Measurements from ENCODE around the gene FBXO8. TPM values are rescaled to one million over a fixed set of nuclear protein-coding genes. Genes with fewer than 3 reads are reported as not detected.

The FBXO8 gene
- total RNA-seq, 1 donor from 2014 or later, result 17.7 TPM

DNA sequence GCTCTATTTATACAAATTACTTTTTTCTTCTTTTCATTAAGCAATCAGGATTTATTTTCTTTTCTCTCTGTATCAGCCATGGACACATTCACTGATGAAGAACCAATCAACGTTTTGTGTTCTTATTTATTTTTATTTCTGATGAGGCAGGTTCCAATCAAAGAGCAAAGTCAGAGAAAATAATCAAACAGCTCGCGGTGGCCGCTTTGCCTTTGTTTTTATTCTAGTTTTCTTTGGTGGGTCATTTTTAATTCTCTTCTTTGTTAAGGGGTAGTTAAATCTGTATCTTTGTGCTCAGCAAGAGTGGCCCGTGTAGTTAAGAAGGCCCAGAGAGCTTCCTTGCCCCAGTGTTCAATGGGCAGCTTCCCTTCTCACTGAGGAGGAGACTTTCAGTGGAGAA lies 71.4 kb downstream of the FBXO8 start:
- no peak overlapping the region for H3K27ac Mint-ChIP-seq
- no peak for TF ChIP-seq CTCF (conservative IDR thresholded peaks at IDR 0.05)
- no peak for DNase-seq (ENCODE audit: extremely low spot score, unreplicated experiment)
- no peaks in the 10 kb centered on the region for H3K9me3 Mint-ChIP-seq
- peak overlapping the region; percentile 42 for H3K4me3 Mint-ChIP-seq
- H3K36me3 Mint-ChIP-seq, result peaks cover 5% of the 10 kb centered on the region
- H3K27me3 Mint-ChIP-seq, result peaks cover 98% of the 10 kb centered on the region
- H3K4me1 Mint-ChIP-seq (ENCODE audit: unreplicated experiment), result peaks cover 31% of the 10 kb centered on the region

DNA sequence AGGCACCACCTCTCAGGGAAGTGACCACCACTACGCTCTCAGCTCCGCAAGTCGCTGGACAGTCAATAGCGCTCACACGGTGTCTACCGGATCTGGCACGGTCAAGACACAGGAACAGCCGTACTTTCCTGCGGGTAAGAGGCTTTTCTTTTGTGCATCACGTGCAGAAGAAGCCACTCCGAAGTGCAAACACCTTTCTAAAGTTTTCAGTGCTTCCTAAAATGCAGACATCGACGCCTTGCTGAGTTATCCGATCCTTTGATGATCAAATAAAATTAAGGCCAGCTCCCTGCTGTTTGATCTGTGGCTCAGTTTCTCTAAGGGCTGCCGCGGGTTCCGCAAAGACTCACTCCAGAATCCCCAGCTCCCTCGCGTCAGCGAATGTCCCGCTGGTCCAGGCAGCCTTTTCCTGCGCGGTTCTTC lies 71.8 kb downstream of the FBXO8 start:
- Mint-ChIP-seq H3K36me3 (peaks cover 5% of the 10 kb centered on the region), H3K27me3 (peaks cover 94% of the 10 kb centered on the region), H3K4me1 (ENCODE audit: unreplicated experiment) (peaks cover 28% of the 10 kb centered on the region), H3K27ac (no peak overlapping the region), H3K9me3 (no peaks in the 10 kb centered on the region), H3K4me3 (peak overlapping the region; percentile 50)
- no peak for DNase-seq (ENCODE audit: extremely low spot score, unreplicated experiment)
- TF ChIP-seq CTCF (conservative IDR thresholded peaks at IDR 0.05), result no peak

GRCh38 chr4:174210952-174211490 lies 72.4 kb downstream of the FBXO8 start:
- Mint-ChIP-seq H3K27ac (no peak overlapping the region), H3K4me3 (peak overlapping the region; percentile 50), H3K36me3 (peaks cover 5% of the 10 kb centered on the region), H3K9me3 (no peaks in the 10 kb centered on the region), H3K4me1 (ENCODE audit: unreplicated experiment) (peaks cover 24% of the 10 kb centered on the region), H3K27me3 (peaks cover 94% of the 10 kb centered on the region)
- DNase-seq (ENCODE audit: extremely low spot score, unreplicated experiment), result no peak
- TF ChIP-seq CTCF (conservative IDR thresholded peaks at IDR 0.05), result no peak

DNA sequence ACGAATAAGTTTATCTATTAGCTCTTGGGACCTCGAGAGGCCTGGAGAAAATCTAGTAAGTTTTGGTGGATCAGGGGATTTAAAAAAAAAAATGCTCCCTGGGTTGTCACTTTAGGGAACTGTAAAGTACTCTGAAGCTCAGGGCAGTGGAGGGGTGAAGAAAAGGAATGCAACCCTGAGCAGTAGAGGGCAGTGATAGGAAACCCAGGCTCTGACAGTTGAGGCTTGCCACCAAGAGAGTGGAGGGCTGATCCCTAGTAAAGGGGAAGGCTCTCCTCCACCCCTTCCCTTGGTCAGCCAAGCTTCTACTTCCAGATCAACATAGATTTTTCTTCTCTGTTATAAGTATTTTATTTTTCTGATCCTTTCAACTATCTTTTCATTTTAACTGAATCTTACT lies 73.1 kb downstream of the FBXO8 start:
- DNase-seq (ENCODE audit: extremely low spot score, unreplicated experiment), result no peak
- TF ChIP-seq CTCF (conservative IDR thresholded peaks at IDR 0.05), result no peak
- Mint-ChIP-seq H3K4me3 (no peak overlapping the region), H3K9me3 (no peaks in the 10 kb centered on the region), H3K36me3 (peaks cover 5% of the 10 kb centered on the region), H3K27ac (no peak overlapping the region), H3K27me3 (peaks cover 90% of the 10 kb centered on the region), H3K4me1 (ENCODE audit: unreplicated experiment) (peaks cover 20% of the 10 kb centered on the region)

DNA sequence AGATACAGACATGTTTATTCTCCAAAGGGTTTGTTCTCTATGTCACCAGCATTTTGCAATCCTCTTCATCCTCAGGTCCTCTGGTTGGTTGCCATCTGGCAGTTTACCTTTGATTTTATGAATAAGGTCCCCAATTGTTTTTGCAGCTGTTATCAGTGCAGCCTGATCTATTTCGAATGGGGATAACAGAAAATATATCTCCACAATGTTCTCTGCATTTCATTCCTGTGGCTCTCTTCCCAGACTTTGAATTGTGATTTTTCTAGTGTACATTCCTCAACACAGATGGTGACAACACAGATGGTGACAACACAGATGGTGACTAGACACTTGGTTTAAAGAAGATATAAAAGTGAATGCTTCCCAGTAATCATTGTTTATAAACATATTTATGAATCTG lies 74.1 kb downstream of the FBXO8 start:
- DNase-seq (ENCODE audit: extremely low spot score, unreplicated experiment), result no peak
- H3K27ac Mint-ChIP-seq, result no peak overlapping the region
- no peaks in the 10 kb centered on the region for H3K9me3 Mint-ChIP-seq
- no peak for TF ChIP-seq CTCF (conservative IDR thresholded peaks at IDR 0.05)
- peaks cover under 1% of the 10 kb centered on the region for H3K36me3 Mint-ChIP-seq
- peaks cover 89% of the 10 kb centered on the region for H3K27me3 Mint-ChIP-seq
- H3K4me3 Mint-ChIP-seq, result no peak overlapping the region
- H3K4me1 Mint-ChIP-seq (ENCODE audit: unreplicated experiment), result peaks cover 17% of the 10 kb centered on the region

DNA sequence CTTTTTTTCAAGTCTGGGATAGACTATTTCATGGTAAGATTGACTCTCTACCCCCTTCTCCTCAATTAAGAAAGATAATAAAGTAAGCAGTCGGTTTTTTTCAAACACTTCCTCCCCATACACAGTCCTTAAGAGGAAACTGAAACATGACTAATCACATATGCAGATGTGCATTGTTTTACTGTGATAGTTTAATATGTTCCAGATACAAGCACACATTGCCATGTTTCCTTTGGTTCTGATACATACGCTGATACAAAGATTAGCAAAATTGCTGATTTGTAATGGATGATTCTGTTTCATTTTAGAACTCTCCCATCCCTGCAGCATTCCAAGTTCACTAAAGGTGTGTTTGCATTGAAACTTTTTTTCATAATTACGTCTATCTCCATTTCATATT lies 76.1 kb downstream of the FBXO8 start:
- peaks cover 79% of the 10 kb centered on the region for H3K27me3 Mint-ChIP-seq
- H3K36me3 Mint-ChIP-seq, result no peaks in the 10 kb centered on the region
- no peak for TF ChIP-seq CTCF (conservative IDR thresholded peaks at IDR 0.05)
- H3K27ac Mint-ChIP-seq, result no peak overlapping the region
- no peak overlapping the region for H3K4me3 Mint-ChIP-seq
- DNase-seq (ENCODE audit: extremely low spot score, unreplicated experiment), result no peak
- H3K9me3 Mint-ChIP-seq, result no peaks in the 10 kb centered on the region
- peaks cover 15% of the 10 kb centered on the region for H3K4me1 Mint-ChIP-seq (ENCODE audit: unreplicated experiment)

All from type B pancreatic cell (in vitro differentiated cells).